ENCODE measurements around the gene RNF168. TPM values are rescaled to one million over a fixed set of nuclear protein-coding genes. Genes with fewer than 3 reads are reported as not detected.
"Not testable (repeated sequence)": the region's sequence is repeated elsewhere in the genome, so short reads cannot be mapped to it uniquely, and the experiment has no call there.

The RNF168 gene
- total RNA-seq, 1 donor from 2014 or later, result 23.2 TPM

- DNase-seq (peak; percentile 95), ATAC-seq (peak; percentile 97)
- intact Hi-C loops (cut with micrococcal nuclease), result no loop called here
These were observed 80.4 kb downstream of the RNF168 start for GRCh38 chr3:196423044-196423781.

DNA sequence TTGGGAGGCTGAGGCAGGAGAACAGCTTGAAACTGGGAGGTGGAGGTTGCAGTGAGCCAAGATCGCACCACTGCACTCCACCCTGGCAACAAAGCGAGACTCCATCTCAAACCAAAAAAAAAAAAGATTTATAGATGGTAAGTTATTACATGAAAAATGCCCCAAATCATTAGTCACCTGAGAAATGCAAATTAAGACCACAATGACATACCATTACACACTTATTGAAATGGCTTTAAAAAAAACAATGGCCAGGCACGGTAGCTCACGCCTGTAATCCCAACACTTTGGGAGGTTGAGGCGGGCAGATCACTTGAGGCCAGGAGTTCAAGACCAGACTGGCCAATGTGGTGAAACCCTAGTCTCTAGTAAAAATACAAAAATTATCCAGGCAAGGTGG is 81.9 kb downstream of the RNF168 start:
- ATAC-seq; DNase-seq; intact Hi-C loops (cut with micrococcal nuclease): not testable (repeated sequence)

DNA sequence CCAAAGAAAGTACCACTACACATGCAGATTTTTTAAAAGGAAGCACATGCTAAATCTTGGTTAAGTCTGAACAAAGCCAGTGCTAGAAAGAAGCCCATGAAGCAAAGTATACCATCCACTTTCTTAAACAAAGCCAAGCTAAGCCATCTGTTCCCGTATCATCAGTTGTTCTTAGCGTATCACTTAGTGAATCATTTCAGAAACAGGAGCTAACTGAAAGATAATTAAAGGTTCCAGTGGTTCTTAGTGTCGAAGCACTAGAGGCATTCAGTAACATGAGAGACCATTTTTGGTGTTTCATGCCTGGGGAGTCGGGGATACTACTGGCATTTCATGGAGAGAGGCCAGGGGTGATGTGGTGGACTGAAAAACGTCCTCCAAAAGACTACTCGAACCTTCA is 84.2 kb downstream of the RNF168 start:
- no peak for DNase-seq
- intact Hi-C loops (cut with micrococcal nuclease), result no loop called here

More for the DNA sequence above, 84.2 kb downstream of the RNF168 start:
- no peak for ATAC-seq

Other genes with a start within 250 kb of the RNF168 start
- 99.0 TPM for gene PCYT1A, start 216.0 kb downstream of the RNF168 start, total RNA-seq
- gene DYNLT2B, start 185.5 kb downstream of the RNF168 start, total RNA-seq, result 1.9 TPM
- not detected for gene TM4SF19, start 165.4 kb downstream of the RNF168 start, total RNA-seq
- gene UBXN7, start 71.3 kb downstream of the RNF168 start, total RNA-seq, result 36.0 TPM
- gene SMCO1, start 11.6 kb upstream of the RNF168 start, total RNA-seq, result 110 TPM
- 7.6 TPM for gene WDR53, start 64.8 kb upstream of the RNF168 start, total RNA-seq
- gene FBXO45, start 64.9 kb upstream of the RNF168 start, total RNA-seq, result 9.1 TPM
- 2.3 TPM for gene NRROS, start 135.9 kb upstream of the RNF168 start, total RNA-seq
- 1.0 TPM for gene CEP19, start 208.5 kb upstream of the RNF168 start, total RNA-seq
- 14.1 TPM for gene PIGX, start 208.6 kb upstream of the RNF168 start, total RNA-seq
- gene PAK2, start 236.1 kb upstream of the RNF168 start, total RNA-seq, result 43.5 TPM